NCI-H128 (cell line): ENCODE measurements around the gene VIPR1.
"Not testable (repeated sequence)": the region's sequence is repeated elsewhere in the genome, so short reads cannot be mapped to it uniquely, and the experiment has no call there.

Experiments
- DNase-seq: peaks from one replicate; lab custom pipeline; 2025; ENCODE audit not compliant: unreplicated experiment; lab: John Stamatoyannopoulos, UW

The VIPR1 gene

DNA sequence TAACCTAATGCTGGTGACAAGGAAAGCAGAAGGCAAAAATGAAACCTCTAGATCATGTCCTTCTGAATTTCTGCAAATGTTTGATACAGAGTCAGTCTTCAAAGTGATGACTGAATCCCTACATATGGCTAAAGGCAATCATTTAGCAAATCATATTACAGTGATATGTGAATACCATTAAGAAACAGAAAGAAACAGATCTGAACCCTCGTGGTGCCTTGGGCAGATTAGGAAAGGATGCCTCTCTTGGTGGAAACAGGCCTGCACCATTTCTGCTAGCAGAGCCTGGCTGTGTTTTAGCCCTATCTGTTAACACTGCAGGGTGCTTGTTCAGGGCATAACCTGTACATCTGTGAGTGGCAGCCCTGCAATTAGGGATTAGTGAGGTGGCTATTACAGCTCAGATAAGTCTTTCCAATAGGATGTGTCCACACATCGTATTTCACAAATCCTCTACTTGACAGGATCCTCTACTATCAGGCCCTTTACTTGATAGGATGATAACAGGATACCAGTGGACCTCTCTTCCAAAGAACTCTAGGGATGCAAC, 67.2 kb downstream of the VIPR1 start:
- no peak for DNase-seq

DNA sequence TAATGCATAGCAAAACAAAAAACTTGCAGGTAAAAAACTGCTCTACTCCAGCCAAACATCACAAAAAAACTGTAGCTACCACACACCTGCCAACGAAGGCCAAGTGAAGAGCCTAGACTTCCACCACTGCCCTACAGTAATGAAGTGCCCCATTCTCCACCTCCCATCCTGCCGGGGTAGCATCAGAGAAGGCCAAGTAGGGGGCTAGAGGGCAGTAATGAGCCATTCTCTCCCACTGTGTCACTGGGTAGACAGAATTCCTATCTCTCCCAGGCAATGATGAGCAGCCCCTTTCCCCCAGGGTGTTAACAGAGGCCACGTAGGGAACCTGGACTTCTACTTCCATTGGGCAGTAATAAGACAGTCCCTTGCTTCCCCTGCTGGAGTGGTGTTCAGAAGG, 69.8 kb downstream of the VIPR1 start:
- DNase-seq, result no peak

DNA sequence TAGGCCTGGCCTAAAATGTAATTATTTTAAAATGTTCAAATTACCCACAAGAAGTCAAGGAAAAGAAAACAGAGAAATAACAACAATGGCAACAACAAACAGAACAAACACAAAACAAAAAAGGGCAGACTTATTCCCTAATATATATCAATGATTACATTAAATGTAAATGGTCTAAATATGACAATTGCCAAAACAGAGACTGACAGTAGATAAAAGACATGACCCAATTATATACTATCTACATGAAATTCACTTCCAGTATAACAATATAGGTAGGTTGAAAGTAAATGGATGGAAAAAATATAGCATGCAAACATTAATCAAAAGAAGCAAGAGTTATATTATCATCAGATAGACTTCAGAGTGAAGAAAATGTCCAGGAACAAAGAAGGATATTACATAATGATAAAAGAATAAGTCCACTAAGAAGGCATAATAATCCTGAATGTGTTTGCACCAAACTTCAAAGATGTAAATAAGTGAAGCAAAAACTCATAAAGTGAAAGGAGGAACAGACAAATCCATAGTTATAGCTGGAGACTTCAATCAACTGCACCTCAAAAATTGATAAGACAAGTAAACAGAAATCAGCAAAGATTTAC, 72.8 kb downstream of the VIPR1 start:
- no peak for DNase-seq

DNA sequence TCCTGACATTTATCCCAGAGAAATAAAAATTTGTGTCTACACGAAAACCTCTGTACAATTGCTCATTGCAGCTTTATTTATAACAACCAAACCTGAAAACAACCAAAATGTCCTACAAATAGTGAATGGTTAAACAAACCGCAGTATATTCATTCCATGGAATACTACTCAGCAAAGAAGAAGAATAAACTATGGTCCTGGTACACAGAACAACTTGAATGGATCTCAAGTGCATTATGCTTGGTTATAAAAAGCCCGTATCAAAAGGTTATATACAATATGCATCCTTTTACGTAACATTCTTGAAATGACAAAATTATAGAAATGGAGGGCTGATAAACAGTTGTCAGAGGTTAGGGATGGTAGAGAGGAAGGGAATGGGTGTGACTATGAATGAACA, 75.6 kb downstream of the VIPR1 start:
- no peak for DNase-seq

DNA sequence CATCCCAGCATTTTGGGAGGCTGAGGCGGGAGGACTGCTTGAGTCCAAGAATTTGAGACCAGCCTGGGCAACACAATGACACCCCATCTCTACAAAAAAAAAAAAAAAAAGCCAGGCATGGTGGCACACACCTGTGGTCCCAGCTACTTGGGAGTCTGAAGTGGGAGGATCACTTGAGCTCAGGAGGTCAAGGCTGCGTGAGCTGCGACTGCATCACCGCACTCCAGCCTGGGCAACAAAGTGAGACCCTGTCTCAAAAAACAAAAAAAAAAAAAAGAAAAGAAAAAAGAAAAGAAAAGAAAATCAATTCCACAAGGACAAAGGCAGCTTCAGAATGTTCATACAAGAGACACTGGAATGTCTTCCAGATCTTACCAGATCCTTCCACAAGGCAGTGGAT, 76.9 kb downstream of the VIPR1 start:
- DNase-seq, result not testable (repeated sequence)

DNA sequence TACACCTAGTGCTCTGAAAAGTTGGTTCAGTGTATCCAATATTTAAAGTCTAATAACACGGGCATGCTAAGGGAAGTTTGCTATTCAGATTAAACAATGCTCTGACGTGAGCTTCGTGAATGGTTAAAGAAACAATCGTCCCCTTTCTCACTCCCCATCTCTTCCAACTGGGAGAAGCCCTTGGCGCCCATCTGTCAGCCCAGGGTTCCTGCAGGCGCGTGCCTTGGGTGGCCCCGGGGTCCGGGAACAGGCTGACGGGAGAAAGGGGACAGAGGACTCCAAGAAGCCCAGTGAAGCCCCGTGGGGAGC, 78.9 kb downstream of the VIPR1 start:
- DNase-seq, result no peak

DNA sequence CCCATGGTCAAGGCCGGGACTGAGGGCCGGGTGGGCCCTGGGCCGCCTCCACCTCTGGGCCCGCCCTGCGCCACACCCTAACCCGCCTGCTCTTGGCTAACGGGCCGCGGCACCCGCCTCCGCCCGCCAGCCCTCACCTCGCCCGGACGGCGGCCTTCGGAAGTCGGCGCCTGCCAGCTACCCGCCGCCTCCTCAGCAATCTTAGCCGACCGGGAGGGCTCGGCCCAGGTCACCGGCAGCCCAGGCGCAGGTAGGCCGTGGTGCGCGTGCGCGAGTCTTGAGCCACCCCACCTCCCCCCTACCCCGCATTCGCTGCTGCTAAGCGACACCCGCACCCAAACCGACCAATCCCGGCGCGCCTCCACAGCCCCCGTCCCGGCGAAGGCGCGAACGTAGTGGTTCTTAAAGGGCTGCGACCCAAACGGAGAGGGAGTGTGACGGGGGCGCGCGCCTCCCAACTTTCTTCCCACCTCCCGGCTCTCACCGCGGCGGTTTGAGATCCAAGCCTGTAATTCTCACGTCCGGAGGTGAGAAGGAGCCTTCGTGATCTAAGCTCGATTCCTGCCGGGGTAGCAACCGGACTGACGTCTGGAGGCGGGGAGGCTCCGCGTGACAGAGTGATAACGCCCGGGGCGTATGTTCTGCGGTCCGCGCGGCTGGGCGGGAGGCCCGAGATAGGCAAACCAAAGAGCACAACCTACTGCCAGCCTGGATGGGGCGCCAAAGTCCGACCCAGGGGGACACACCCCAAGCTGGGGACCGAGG, 79.4 kb downstream of the VIPR1 start, which contains the start of gene SEC22C:
Gene SEC22C, minus strand, starts transcription at position 259 of the 765 bp plus-strand sequence. CDS start 12,921 bp downstream, outside the sequence.
- DNase-seq, result peak; percentile 89

DNA sequence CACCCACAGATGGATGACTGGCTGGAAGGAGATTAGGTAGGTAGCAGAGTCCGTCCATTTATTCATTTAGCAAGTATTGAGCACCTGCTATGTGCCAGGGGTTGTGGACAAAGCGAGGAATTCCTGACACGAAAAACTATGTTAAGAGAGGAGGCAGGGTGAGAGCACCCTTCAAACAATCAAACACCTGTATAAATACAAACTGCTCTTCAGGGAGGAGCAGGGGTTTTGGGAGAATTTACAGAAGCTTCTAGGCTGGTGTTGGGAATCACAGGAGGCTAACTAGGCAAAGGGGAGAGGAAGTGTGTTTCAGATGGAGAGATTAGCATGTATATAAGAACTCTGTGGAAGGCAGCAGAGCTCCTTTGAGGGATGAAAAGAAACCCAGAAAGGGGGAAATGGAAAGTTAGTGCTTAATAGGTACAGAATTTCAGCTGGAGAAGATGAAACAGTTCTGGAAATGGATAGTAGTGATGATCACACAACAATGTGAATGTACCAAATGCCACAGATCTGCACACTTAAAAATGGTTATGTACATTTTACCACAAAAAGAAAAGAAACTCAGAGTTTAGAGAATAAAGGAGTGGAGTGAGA, 80.1 kb downstream of the VIPR1 start:
- DNase-seq, result no peak
